Kidney epithelial cell (primary cell): ENCODE results near the gene FBXW7. TPM values are rescaled to one million over a fixed set of nuclear protein-coding genes. Genes with fewer than 3 reads are reported as not detected.

Experiments used
- DNase-seq: peaks from one replicate; pipeline ENCODE4 v3.0.0-alpha.2; 2010; ENCODE audit warnings: low read depth
- H3K27me3 ChIP-seq: 2 replicates; pipeline ENCODE4 v1.6.0; 2011; ENCODE audit warnings: low read length; ENCODE audit not compliant: control insufficient read depth, insufficient read depth
- H3K36me3 ChIP-seq: 2 replicates; pipeline ENCODE4 v1.5.1; 2011; ENCODE audit warnings: low read length; ENCODE audit not compliant: control insufficient read depth, insufficient read depth
- H3K4me3 ChIP-seq: 2 replicates; pipeline ENCODE4 v1.5.1; 2011; ENCODE audit warnings: low read depth, mild to moderate bottlenecking, control low read depth, low read length
- total RNA-seq: library from RNA; depleted of rRNA; stranded (reverse); fragments of >200 nt; gene quantifications from 2 replicates; pipeline ENCODE4 v1.2.3, GENCODE V29; 2015
- TF ChIP-seq, protein P1 (sequence below): IDR thresholded peaks from 2 replicates; pipeline ENCODE4 v1.5.1; 2011; ENCODE audit warnings: mild to moderate bottlenecking, moderate library complexity, low read length, control low read depth, inconsistent platforms; ENCODE audit not compliant: insufficient read depth, poor library complexity, severe bottlenecking

FBXW7 gene
- total RNA-seq, 1 donor from 2014 or later, result 29.8 TPM

DNA sequence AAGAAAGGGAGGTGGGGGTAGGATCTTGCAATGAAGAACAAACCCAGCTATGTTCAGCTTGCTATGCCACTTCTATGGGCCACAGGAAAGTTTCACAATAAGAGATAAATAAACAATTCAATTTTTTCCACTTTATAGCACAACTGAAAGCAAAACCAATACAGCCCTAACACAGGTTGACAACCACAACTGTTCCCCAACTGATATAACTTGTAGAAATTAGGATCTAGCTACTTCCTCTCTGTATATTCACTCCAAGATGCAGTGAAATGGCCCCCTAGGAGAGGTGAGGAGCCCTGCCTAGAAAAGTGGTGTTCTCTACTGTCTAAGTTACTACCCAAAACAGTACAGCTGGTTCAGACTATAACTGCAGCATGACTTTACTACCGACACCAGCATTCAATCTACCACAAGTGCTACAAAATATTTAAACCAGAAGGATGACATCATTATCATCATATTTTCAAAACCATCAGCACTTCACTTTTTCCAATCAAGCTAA is 77.0 kb downstream of the FBXW7 start:
- DNase-seq, result no peak
- Histone ChIP-seq H3K27me3 (no peaks in the 10 kb centered on the region), H3K36me3 (no peaks in the 10 kb centered on the region), H3K4me3 (no peak overlapping the region)
- TF ChIP-seq, protein P1, sequence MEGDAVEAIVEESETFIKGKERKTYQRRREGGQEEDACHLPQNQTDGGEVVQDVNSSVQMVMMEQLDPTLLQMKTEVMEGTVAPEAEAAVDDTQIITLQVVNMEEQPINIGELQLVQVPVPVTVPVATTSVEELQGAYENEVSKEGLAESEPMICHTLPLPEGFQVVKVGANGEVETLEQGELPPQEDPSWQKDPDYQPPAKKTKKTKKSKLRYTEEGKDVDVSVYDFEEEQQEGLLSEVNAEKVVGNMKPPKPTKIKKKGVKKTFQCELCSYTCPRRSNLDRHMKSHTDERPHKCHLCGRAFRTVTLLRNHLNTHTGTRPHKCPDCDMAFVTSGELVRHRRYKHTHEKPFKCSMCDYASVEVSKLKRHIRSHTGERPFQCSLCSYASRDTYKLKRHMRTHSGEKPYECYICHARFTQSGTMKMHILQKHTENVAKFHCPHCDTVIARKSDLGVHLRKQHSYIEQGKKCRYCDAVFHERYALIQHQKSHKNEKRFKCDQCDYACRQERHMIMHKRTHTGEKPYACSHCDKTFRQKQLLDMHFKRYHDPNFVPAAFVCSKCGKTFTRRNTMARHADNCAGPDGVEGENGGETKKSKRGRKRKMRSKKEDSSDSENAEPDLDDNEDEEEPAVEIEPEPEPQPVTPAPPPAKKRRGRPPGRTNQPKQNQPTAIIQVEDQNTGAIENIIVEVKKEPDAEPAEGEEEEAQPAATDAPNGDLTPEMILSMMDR, result no peak

DNA sequence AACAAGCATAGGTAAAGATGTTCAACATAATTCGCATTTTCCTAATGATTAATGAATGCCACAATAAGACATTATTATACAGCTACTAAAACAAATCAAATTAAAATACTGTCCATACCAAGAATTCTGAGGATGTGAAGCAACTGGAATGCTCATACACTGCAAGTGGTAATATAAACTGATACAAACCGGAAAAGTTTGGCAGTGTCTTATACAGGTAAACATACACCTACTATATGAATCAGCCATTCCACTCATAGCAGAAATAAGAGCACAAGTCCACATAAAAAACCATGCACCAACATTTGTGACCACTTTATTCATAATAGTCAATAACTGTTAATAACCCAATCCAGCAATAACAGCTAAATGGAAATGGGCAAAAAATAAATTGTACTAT is 79.3 kb downstream of the FBXW7 start:
- TF ChIP-seq, protein P1, result no peak
- no peak for DNase-seq
- H3K27me3 ChIP-seq, result no peaks in the 10 kb centered on the region
- no peaks in the 10 kb centered on the region for H3K36me3 ChIP-seq
- H3K4me3 ChIP-seq, result no peak overlapping the region

DNA sequence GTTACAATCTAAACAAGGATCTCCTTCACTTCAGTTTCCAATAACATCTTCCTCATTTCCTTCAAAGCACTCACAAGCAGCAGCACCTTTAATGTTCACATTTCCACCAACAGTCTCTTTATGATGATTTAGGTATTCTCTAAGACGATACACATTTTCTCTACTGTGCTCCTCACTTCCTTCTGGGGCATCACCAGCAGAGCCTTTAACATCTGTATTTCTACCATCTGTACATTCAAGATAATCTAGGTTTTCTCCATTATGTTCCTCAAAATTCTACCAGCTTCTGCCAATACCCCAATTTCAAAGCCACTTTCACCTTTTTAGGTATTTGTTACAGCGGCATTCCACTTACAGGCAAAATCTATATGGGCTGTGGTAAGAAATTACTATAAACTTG is 80.6 kb downstream of the FBXW7 start:
- H3K36me3 ChIP-seq, result no peaks in the 10 kb centered on the region
- no peaks in the 10 kb centered on the region for H3K27me3 ChIP-seq
- no peak for DNase-seq
- TF ChIP-seq, protein P1, result no peak
- no peak overlapping the region for H3K4me3 ChIP-seq

DNA sequence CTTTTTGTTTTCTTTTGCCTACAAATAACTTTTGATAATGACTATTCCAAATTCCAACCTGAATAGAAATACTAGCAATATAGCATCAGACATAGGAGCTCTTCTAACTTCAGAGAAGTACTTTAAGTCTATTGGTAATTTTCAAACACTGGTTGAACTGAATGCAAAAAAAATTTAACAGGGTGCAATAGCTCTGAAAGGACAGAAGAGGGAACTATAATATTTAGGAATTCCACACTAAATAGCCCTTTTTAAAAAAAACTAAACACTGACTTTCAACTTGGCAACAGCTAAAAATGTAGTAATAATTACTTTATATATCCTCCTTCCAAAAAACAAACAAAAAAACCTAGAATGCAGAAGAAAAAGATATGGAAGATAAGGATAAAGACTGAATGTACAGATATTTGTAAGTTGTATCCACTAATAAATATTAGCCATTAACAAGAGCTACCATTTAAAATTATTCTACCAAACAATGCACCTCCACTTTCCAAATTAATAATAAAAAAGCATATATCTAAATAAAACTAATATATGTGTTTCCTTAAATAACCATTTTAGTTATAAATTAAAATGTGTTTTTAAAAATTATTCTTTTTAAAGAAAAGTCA is 81.4 kb downstream of the FBXW7 start:
- TF ChIP-seq, protein P1, result peak; percentile 61
- no peak for DNase-seq
- no peaks in the 10 kb centered on the region for H3K36me3 ChIP-seq
- no peaks in the 10 kb centered on the region for H3K27me3 ChIP-seq
- H3K4me3 ChIP-seq, result no peak overlapping the region

DNA sequence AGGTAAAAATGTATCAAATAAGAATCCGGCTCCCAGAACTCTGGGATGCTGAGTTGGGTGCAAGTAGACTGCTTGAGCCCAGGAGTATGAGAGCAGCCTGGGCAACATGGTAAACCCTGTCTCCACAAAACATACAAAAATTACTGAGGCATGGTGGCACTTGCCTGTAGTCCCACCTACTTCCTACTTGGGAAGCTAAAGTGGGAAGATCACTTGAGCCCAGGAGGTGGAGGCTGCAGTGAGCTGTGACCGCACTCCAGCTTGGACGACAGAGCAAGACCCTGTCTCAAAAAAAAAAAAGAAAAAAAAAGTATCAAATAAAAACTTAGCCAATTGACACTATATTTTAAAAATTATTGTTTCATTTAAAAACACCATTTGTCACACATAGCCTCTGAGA is 84.4 kb downstream of the FBXW7 start:
- no peaks in the 10 kb centered on the region for H3K36me3 ChIP-seq
- TF ChIP-seq, protein P1, result no peak
- no peak overlapping the region for H3K4me3 ChIP-seq
- H3K27me3 ChIP-seq, result no peaks in the 10 kb centered on the region
- DNase-seq, result no peak

DNA sequence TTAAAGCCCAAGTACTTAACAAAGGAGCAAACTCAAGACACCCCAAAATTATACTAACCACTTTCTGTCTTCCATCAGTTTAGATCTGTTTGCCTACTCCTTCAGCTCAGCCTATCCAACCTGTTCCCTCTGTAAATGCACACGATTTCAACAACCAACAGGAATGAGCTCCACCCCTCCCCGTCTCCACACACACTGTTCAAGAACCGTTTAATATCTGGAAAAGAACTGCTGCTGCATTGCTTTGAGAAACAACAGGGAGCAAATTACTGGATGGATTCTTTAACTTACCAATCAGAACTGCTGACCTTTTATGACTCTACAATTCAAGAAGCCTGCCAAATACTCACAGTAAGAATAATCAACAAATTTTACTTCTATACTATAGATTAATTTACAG is 87.0 kb downstream of the FBXW7 start:
- H3K27me3 ChIP-seq, result no peaks in the 10 kb centered on the region
- H3K4me3 ChIP-seq, result no peak overlapping the region
- DNase-seq, result no peak
- TF ChIP-seq, protein P1, result no peak
- no peaks in the 10 kb centered on the region for H3K36me3 ChIP-seq
